Dedifferentiated amniotic fluid mesenchymal stem cell (primary cell): ENCODE measurements around the gene PTPRC.

Experiments
- DNase-seq: peaks from one replicate; pipeline ENCODE4 v3.0.0-alpha.2; 2016; ENCODE audit errors: extremely low spot score

PTPRC gene

GRCh38 chr1:198761859-198762616, 123.2 kb downstream of the PTPRC start:
- no peak for DNase-seq

GRCh38 chr1:198763298-198763714, 124.5 kb downstream of the PTPRC start:
- DNase-seq, result no peak

DNA sequence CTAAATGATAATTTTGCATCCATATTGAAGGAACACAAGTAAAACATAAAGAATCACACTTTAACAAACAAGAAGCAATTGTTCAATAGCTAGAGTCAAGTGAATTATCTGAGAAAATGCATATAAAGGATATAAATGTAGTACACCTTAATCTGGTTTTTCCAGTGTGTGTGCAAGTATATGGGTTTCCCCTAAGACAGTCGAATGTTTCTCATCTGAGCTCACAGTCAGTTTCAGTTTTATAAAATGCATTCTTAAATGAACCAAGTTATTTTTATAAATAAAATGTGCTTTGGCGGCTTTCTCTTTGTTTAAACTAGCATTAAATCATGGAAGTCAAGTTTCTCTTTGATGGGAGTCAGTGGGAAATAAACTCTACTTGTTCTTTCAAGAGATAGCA, 125.9 kb downstream of the PTPRC start:
- no peak for DNase-seq

- no peak for DNase-seq
These were observed 126.6 kb downstream of the PTPRC start for GRCh38 chr1:198765416-198765815.

DNA sequence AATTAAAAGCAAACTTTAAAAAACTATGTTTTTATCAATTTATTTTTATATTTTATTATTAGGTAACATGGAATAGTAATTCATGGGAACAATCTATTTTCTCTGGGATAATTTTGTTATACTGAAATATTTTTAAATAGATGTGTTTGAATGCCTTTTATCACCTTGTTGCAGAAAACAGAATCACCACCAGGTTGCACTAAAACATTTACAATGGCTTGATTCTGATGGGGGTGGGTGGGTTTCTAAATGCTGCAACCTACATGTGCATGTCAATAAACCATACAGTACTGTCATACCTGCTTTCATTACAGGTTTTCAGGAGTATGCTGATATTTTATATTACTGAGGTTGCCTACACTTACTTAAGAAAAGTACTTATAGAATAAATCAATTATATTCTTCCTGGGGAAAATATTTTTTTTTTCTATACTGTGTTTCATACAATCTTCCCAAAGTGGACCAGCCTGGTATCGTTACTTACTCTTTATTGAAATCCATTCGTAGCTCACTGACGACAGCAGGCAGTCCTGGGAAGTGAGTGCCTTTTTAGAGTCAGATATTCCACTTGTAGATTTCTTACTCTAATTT, 132.8 kb downstream of the PTPRC start:
- peak; percentile 25 for DNase-seq

- DNase-seq, result no peak
These were observed 133.8 kb downstream of the PTPRC start for GRCh38 chr1:198772626-198773025.

GRCh38 chr1:198773030-198773429, 134.2 kb downstream of the PTPRC start:
- DNase-seq, result no peak

DNA sequence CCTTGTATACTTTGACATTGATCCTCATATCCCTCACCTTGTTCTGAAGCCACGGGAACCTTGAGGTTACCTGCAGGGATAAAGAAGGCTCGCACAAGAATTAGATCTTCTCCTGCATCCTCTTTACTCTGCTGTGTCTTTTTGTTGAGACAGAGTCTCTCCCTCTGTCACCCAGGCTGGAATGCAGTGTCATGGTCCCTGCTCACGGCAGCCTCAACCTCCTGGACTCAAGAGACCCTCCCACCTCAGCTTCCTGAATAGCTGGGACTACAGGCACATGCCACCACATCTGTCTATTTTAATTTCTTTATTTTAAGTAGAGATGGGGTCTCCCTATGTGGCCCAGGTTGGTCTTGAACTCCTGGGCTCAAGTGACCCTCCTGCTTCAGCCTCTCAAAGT, 134.7 kb downstream of the PTPRC start:
- DNase-seq, result no peak

- no peak for DNase-seq
These were observed 135.6 kb downstream of the PTPRC start for GRCh38 chr1:198774421-198774820.

- no peak for DNase-seq
These were observed 136.8 kb downstream of the PTPRC start for GRCh38 chr1:198775606-198776005.

GRCh38 chr1:198776602-198777029, 137.8 kb downstream of the PTPRC start:
- no peak for DNase-seq

GRCh38 chr1:198778049-198778448, 139.2 kb downstream of the PTPRC start:
- DNase-seq, result no peak

DNA sequence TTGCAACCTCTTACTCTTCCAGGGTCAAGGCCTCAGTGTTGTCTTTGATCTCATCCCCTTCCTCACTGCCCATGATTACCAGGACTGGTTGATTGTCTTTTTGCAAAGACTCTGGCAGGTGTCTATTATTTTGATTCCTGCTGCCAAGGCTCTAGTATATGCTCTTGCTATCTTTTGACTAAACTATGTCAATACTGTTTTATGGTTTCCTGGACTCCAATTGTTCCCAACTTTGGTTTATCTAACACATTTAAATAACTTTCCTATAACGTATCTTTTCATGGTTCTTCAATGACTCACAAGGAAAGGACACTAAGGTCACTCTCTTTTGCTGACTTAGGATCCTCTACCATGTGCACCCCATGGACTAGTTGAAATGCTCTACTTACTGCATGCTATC, 141.5 kb downstream of the PTPRC start:
- no peak for DNase-seq

DNA sequence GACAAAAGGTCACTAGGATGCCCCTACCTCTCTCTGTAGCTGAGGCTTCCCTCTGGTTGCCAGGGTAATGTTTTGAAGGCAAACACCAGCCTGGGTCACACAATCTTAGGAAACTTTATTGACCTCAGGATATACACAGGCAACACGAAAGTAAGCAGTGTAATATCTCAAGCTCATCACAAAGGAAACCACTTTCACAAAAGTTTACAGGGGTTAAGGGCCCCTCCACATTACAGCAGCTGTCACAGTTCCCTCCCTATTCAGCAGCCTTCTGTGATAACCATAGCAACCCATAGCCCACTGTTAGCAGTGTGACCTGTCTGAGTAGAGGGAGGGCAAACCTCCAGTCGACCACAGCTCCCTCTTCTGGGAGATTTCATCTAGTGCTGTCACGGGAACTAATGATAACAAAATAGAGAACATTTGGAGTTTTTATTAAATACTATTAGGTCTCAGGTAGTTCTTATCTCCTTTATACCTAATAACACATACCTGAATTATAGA, 149.8 kb downstream of the PTPRC start:
- DNase-seq, result no peak

- no peak for DNase-seq
These were observed 154.9 kb downstream of the PTPRC start for GRCh38 chr1:198793714-198794113.

GRCh38 chr1:198794498-198794897, 155.7 kb downstream of the PTPRC start:
- DNase-seq, result no peak

GRCh38 chr1:198797656-198798055, 158.8 kb downstream of the PTPRC start:
- no peak for DNase-seq

DNA sequence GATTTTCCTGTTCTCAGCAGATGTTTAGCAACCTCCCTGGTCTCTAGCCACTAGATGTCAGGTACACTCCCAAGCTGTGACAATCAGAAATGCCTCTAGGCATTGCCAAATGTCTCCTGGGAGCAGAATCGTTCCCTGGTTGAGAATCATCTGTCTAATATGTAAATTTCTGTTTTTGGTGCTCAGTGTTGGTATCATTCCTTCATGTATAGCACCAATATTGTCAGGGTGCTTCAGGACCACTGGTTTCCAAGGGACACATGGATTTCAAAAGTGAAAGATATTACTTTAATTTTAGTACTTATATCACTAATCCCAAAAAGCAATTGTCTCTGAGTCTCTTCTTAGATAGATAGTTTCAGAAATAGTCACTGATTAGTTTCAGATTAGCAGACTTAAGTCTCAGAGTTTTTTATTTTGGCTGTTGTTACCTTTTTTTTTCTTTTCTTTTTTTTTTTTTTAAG, 160.1 kb downstream of the PTPRC start:
- no peak for DNase-seq

- DNase-seq, result no peak
These were observed 166.8 kb downstream of the PTPRC start for GRCh38 chr1:198805498-198806151.

- no peak for DNase-seq
These were observed 168.0 kb downstream of the PTPRC start for GRCh38 chr1:198806861-198807260.
